T-cell (primary cell): Measurements from ENCODE around the gene MAGEB16. TPM values are rescaled to one million over a fixed set of nuclear protein-coding genes. Genes with fewer than 3 reads are reported as not detected.

Experiments
- total RNA-seq, 35 experiments: library from RNA in 6 of 35; stranded (reverse) in 6 of 35; fragments of 120-200 nt in 1 of 35; gene quantifications; one replicate each; pipeline versions ENCODE4 v1.2.1 to v1.2.4 and lab custom pipeline; 2013 to 2026

The MAGEB16 gene
- total RNA-seq, 5 donors from 2014 or later (not counting 1 experiment from before 2014, with no cell fraction given) = not detected

Other genes starting within 250 kb of the MAGEB16 start
- gene CFAP47, start 121.4 kb downstream of the MAGEB16 start, total RNA-seq = not detected